K562 (cell line): ENCODE results near the gene KCNK1. TPM values are rescaled to one million over a fixed set of nuclear protein-coding genes. Genes with fewer than 3 reads are reported as not detected.

Experiments used
- ARID1B ChIP-seq: fragments of 450-650 bp; IDR thresholded peaks from 2 replicates; pipeline ENCODE4 v1.6.1; 2016; ENCODE audit warnings: antibody characterized with exemption, mild to moderate bottlenecking, inconsistent platforms
- CBFA2T3 ChIP-seq: fragments of 450-650 bp; IDR thresholded peaks from 2 replicates; pipeline ENCODE4 v1.6.1; 2017
- CLOCK ChIP-seq: fragments of 250-450 bp; sonication (Bioruptor Pico); IDR thresholded peaks from 2 replicates; pipeline ENCODE4 v1.4.0; 2020; ENCODE audit warnings: mild to moderate bottlenecking, moderate library complexity, borderline replicate concordance
- CREB5 ChIP-seq: fragments of 250-450 bp; sonication (Bioruptor Pico); IDR thresholded peaks from 2 replicates; pipeline ENCODE4 v1.5.0; 2020; ENCODE audit warnings: mild to moderate bottlenecking
- ETV1 ChIP-seq: fragments of 450-650 bp; conservative IDR thresholded peaks from 2 replicates; pipeline ENCODE4 v1.6.1; 2016; ENCODE audit warnings: missing genetic modification characterization, control low read depth, low read depth, missing compliant biosample characterization
- FOXM1 ChIP-seq, 2 experiments: fragments of 450-650 bp in 1 of 2; sonication (generic) in 1 of 2; formaldehyde crosslinking in 1 of 2; IDR thresholded peaks; 2 replicates each; pipeline versions ENCODE4 v1.6.1 to v1.9.0; 2017 to 2022; ENCODE audit warnings: low read depth in 2 of 2, mild to moderate bottlenecking in 2 of 2, missing genetic modification reagents in 1 of 2, moderate library complexity in 1 of 2
- GABPB2 ChIP-seq: fragments of 250-450 bp; sonication (Bioruptor Pico); conservative IDR thresholded peaks from 2 replicates; pipeline ENCODE4 v1.5.1; 2021; ENCODE audit warnings: mild to moderate bottlenecking
- HINFP ChIP-seq: fragments of 450-650 bp; conservative IDR thresholded peaks from 2 replicates; pipeline ENCODE4 v1.6.1; 2016; ENCODE audit warnings: missing genetic modification characterization, low read depth, mild to moderate bottlenecking, control low read depth, missing compliant biosample characterization
- L3MBTL2 ChIP-seq: fragments of 450-650 bp; IDR thresholded peaks from 2 replicates; pipeline ENCODE4 v1.6.1; 2016; ENCODE audit warnings: mild to moderate bottlenecking, moderate library complexity
- LARP7 ChIP-seq: fragments of 450-650 bp; IDR thresholded peaks from 2 replicates; pipeline ENCODE4 v1.6.1; 2016
- MBD1 ChIP-seq: fragments of 250-450 bp; sonication (Bioruptor Pico); IDR thresholded peaks from 2 replicates; pipeline ENCODE4 v1.8.0; 2022; ENCODE audit warnings: inconsistent platforms
- PHB2 ChIP-seq: fragments of 450-650 bp; IDR thresholded peaks from 2 replicates; pipeline ENCODE4 v1.6.1; 2017; ENCODE audit warnings: low read depth
- PTBP1 ChIP-seq: fragments of 200-400 bp; formaldehyde crosslinking; IDR thresholded peaks from 2 replicates; pipeline ENCODE4 v1.6.1; 2017; ENCODE audit warnings: low read depth, low read length
- SIX5 ChIP-seq, 2 experiments: IDR thresholded peaks; 2 replicates each; pipeline ENCODE4 v1.6.1; 2011; ENCODE audit warnings: low read length in 2 of 2, borderline replicate concordance in 1 of 2, low read depth in 1 of 2, mild to moderate bottlenecking in 1 of 2, moderate library complexity in 1 of 2; ENCODE audit not compliant: insufficient read depth in 1 of 2
- SMAD4 ChIP-seq: fragments of 250-450 bp; sonication (Bioruptor Pico); conservative IDR thresholded peaks from 2 replicates; pipeline ENCODE4 v1.8.0; 2021; ENCODE audit warnings: inconsistent platforms, mild to moderate bottlenecking, moderate library complexity
- SRSF1 ChIP-seq: fragments of 200-400 bp; formaldehyde crosslinking; IDR thresholded peaks from 2 replicates; pipeline ENCODE4 v1.6.1; 2017; ENCODE audit warnings: mild to moderate bottlenecking, low read depth, low read length, moderate library complexity
- TAL1 ChIP-seq: fragments of 450-650 bp; IDR thresholded peaks from 2 replicates; pipeline ENCODE4 v1.6.1; 2016; ENCODE audit warnings: mild to moderate bottlenecking
- TEAD1 ChIP-seq, 2 experiments: fragments of 450-650 bp in 1 of 2; sonication (generic) in 1 of 2; formaldehyde crosslinking; IDR thresholded peaks; 2 replicates each; pipeline versions ENCODE4 v1.4.0 to v1.8.0; 2020 to 2022; ENCODE audit warnings: mild to moderate bottlenecking in 2 of 2, missing genetic modification reagents in 1 of 2
- YBX1 ChIP-seq: fragments of 450-650 bp; IDR thresholded peaks from 2 replicates; pipeline ENCODE4 v1.7.1; 2016; ENCODE audit warnings: mild to moderate bottlenecking
- ZKSCAN8 ChIP-seq: fragments of 200-800 bp; sonication (Bioruptor generic); IDR thresholded peaks from 2 replicates; pipeline ENCODE4 v1.6.1; 2016; ENCODE audit warnings: missing genetic modification characterization, missing compliant biosample characterization
- ZNF146 ChIP-seq: IDR thresholded peaks from one replicate; pipeline ENCODE4 v1.6.1; 2018; ENCODE audit warnings: missing compliant biosample characterization; ENCODE audit not compliant: unreplicated experiment
- ZNF707 ChIP-seq: fragments of 250-450 bp; sonication (Bioruptor Pico); conservative IDR thresholded peaks from 2 replicates; pipeline ENCODE4 v1.8.0; 2022; ENCODE audit warnings: inconsistent platforms, mild to moderate bottlenecking, moderate library complexity
- ZNF75A ChIP-seq: fragments of 450-650 bp; formaldehyde crosslinking; IDR thresholded peaks from 2 replicates; pipeline ENCODE4 v1.4.0; 2020; ENCODE audit warnings: mild to moderate bottlenecking
- polyA plus RNA-seq, 8 experiments: library from polyadenylated mRNA; depleted of rRNA in 4 of 8; stranded (reverse) in 5 of 8; unstranded in 3 of 8; fragments of >200 nt; fragmentation: Nextera tagmentation in 2 of 8; fragmentation: Illumina TruSeq in 1 of 8; extraction: Ambion mirVana in 2 of 8; extraction: Trizol in 1 of 8; gene quantifications; 2 replicates each; pipeline versions ENCODE4 v1.2.1 to v1.2.3, GENCODE V29; 2011 to 2014; ENCODE audit warnings: inconsistent platforms in 1 of 8, missing spikeins in 1 of 8
- total RNA-seq, 7 experiments: library from RNA; depleted of rRNA in 6 of 7; stranded (reverse); fragments of >200 nt in 6 of 7; fragmentation: Illumina TruSeq in 2 of 7; extraction: Trizol in 2 of 7; gene quantifications; 2 replicates each; pipeline versions ENCODE4 v1.2.1 to v1.2.3, GENCODE V29; 2011 to 2021; ENCODE audit warnings: low replicate concordance in 1 of 7

The KCNK1 gene
- total and polyA plus RNA-seq, 9 of the 15 experiments (the other 6 are each of a cell fraction or from before 2014, with no cell fraction given), result 3.1 to 22.7 (median 6.0) TPM

GRCh38 chr1:233584931-233585330, 29.0 kb upstream of the KCNK1 start (continued):
- no peak for TF ChIP-seq CLOCK
- no peak for TF ChIP-seq L3MBTL2
- no peak for TF ChIP-seq ZNF75A (CRISPR knock-in tag)
- TF ChIP-seq CREB5, result no peak
- TF ChIP-seq ZKSCAN8 (CRISPR knock-in tag), result no peak
- peak; percentile 73 for TF ChIP-seq ARID1B
- TF ChIP-seq ZNF707 (CRISPR knock-in tag), result no peak
- peak; percentile 50; the same call in 1 of the 2 replicates for TF ChIP-seq TAL1
- TF ChIP-seq CBFA2T3, result peak; percentile 70
- TF ChIP-seq SRSF1, result no peak
- no peak for TF ChIP-seq SMAD4 (CRISPR knock-in tag)
- 0 out of 2 replicates have a peak, but pooled peaks have one; percentile 16 for TF ChIP-seq FOXM1 (IDR thresholded peaks at IDR 0.05; ENCODE audit: low read depth)
- no peak for TF ChIP-seq FOXM1 (CRISPR knock-in tag; IDR thresholded peaks at IDR 0.05; ENCODE audit: low read depth)
- no peak for TF ChIP-seq MBD1 (CRISPR knock-in tag)
- TF ChIP-seq YBX1, result no peak
- no peak for TF ChIP-seq GABPB2 (CRISPR knock-in tag)
- no peak for TF ChIP-seq SIX5 (IDR thresholded peaks at IDR 0.05; ENCODE audit: borderline replicate concordance in 1 of 2, insufficient read depth in 1 of 2, low read depth in 1 of 2, low read length in 2 of 2)
- no peak for TF ChIP-seq HINFP (tag)
- no peak for TF ChIP-seq PTBP1
- TF ChIP-seq ETV1 (tag), result no peak
- no peak for TF ChIP-seq TEAD1 (CRISPR knock-in tag; IDR thresholded peaks at IDR 0.05)
- TF ChIP-seq ZNF146 (CRISPR knock-in tag), result no peak
- TF ChIP-seq LARP7, result no peak
- no peak for TF ChIP-seq PHB2
